H9 (cell line): ENCODE results near the gene ZBTB7A. TPM values are rescaled to one million over a fixed set of nuclear protein-coding genes. Genes with fewer than 3 reads are reported as not detected.

Source experiments
- DNase-seq: peaks from one replicate; pipeline ENCODE4 v3.0.0-alpha.2; 2017
- H2AFZ ChIP-seq: one replicate; pipeline ENCODE4 v1.6.1; 2013; ENCODE audit warnings: mild to moderate bottlenecking, low read length, control low read depth, moderate library complexity
- H2AK5ac ChIP-seq: 2 replicates; pipeline ENCODE4 v1.6.1; 2013; ENCODE audit warnings: low read length, control low read depth, mixed read lengths; ENCODE audit not compliant: insufficient read length
- H2BK120ac ChIP-seq: one replicate; pipeline ENCODE4 v1.6.1; 2013; ENCODE audit warnings: low read depth, mild to moderate bottlenecking, low read length, control low read depth, inconsistent platforms; ENCODE audit not compliant: poor library complexity, severe bottlenecking
- H2BK12ac ChIP-seq: 2 replicates; pipeline ENCODE4 v1.6.1; 2013; ENCODE audit warnings: low read length, control low read depth, mixed read lengths, low read depth; ENCODE audit not compliant: insufficient read length
- H2BK15ac ChIP-seq: 2 replicates; pipeline ENCODE4 v1.6.1; 2013; ENCODE audit warnings: low read depth, low read length, control low read depth
- H2BK20ac ChIP-seq: one replicate; pipeline ENCODE4 v1.6.1; 2013; ENCODE audit warnings: low read depth, mild to moderate bottlenecking, low read length, control low read depth, inconsistent platforms; ENCODE audit not compliant: poor library complexity, severe bottlenecking
- H2BK5ac ChIP-seq: 2 replicates; pipeline ENCODE4 v1.6.1; 2013; ENCODE audit warnings: low read length, control low read depth, mixed read lengths; ENCODE audit not compliant: insufficient read length
- H3K14ac ChIP-seq: 2 replicates; pipeline ENCODE4 v1.6.1; 2013; ENCODE audit warnings: low read length, control low read depth; ENCODE audit not compliant: insufficient read depth
- H3K18ac ChIP-seq: 2 replicates; pipeline ENCODE4 v1.6.1; 2013; ENCODE audit warnings: low read depth, mild to moderate bottlenecking, mixed read lengths, low read length, control low read depth; ENCODE audit not compliant: insufficient read length
- H3K23ac ChIP-seq: 2 replicates; pipeline ENCODE4 v1.6.1; 2013; ENCODE audit warnings: low read length, control low read depth, mixed read lengths, low read depth; ENCODE audit not compliant: insufficient read length
- H3K23me2 ChIP-seq: 2 replicates; pipeline ENCODE4 v1.6.1; 2013; ENCODE audit warnings: low read depth, mild to moderate bottlenecking, mixed read lengths, low read length, control low read depth; ENCODE audit not compliant: insufficient read length, poor library complexity, severe bottlenecking
- H3K27ac ChIP-seq: 2 replicates; pipeline ENCODE4 v1.5.1; 2013; ENCODE audit warnings: low read length, control low read depth, mixed read lengths, low read depth; ENCODE audit not compliant: insufficient read length
- H3K27me3 ChIP-seq: 2 replicates; pipeline ENCODE4 v1.6.1; 2013; ENCODE audit warnings: low read length, control low read depth, inconsistent platforms; ENCODE audit not compliant: insufficient read depth
- H3K4ac ChIP-seq: 2 replicates; pipeline ENCODE4 v1.6.1; 2013; ENCODE audit warnings: low read depth, mild to moderate bottlenecking, control low read depth, inconsistent platforms, low read length, moderate library complexity
- H3K4me1 ChIP-seq: 2 replicates; pipeline ENCODE4 v1.6.1; 2013; ENCODE audit warnings: low read length, control low read depth, inconsistent platforms; ENCODE audit not compliant: insufficient read depth
- H3K4me2 ChIP-seq: 2 replicates; pipeline ENCODE4 v1.6.1; 2013; ENCODE audit warnings: low read length, control low read depth, mixed read lengths; ENCODE audit not compliant: insufficient read length, insufficient read depth
- H3K56ac ChIP-seq: 2 replicates; pipeline ENCODE4 v1.6.1; 2013; ENCODE audit warnings: low read depth, mild to moderate bottlenecking, mixed read lengths, low read length, control low read depth; ENCODE audit not compliant: insufficient read length
- H3K79me1 ChIP-seq: 2 replicates; pipeline ENCODE4 v1.6.1; 2013; ENCODE audit warnings: low read depth, mild to moderate bottlenecking, moderate library complexity, low read length, control low read depth, inconsistent platforms; ENCODE audit not compliant: insufficient read depth, poor library complexity, severe bottlenecking
- H3K79me2 ChIP-seq: 2 replicates; pipeline ENCODE4 v1.6.1; 2013; ENCODE audit warnings: low read length, control low read depth, inconsistent platforms; ENCODE audit not compliant: insufficient read depth
- H3K9ac ChIP-seq: 2 replicates; pipeline ENCODE4 v1.6.1; 2013; ENCODE audit warnings: low read length, control low read depth, mixed read lengths; ENCODE audit not compliant: insufficient read length; ENCODE audit errors: extremely low read depth
- H3K9me3 ChIP-seq: one replicate; pipeline ENCODE4 v1.6.1; 2013; ENCODE audit warnings: low read depth, low read length, inconsistent platforms; ENCODE audit not compliant: control insufficient read depth
- H3T11ph ChIP-seq: one replicate; pipeline ENCODE4 v1.6.1; 2013; ENCODE audit warnings: mild to moderate bottlenecking, low read length, control low read depth, inconsistent platforms
- H4K20me1 ChIP-seq: one replicate; pipeline ENCODE4 v1.6.1; 2013; ENCODE audit not compliant: control insufficient read depth, insufficient read length, insufficient read depth
- H4K5ac ChIP-seq: 2 replicates; pipeline ENCODE4 v1.6.1; 2013; ENCODE audit warnings: low read depth, mild to moderate bottlenecking, mixed read lengths, low read length, control low read depth; ENCODE audit not compliant: insufficient read length
- H4K8ac ChIP-seq: replicated peaks from 2 replicates; pipeline ENCODE4 v1.6.1; 2013; ENCODE audit warnings: low read length, control low read depth, mixed read lengths, low read depth; ENCODE audit not compliant: insufficient read length
- H4K91ac ChIP-seq: 2 replicates; pipeline ENCODE4 v1.6.1; 2013; ENCODE audit warnings: low read depth, mild to moderate bottlenecking, moderate library complexity, mixed read lengths, low read length, control low read depth; ENCODE audit not compliant: insufficient read length
- H3K27ac Mint-ChIP-seq, 3 experiments: 2 replicates in 2 of 3; 3 replicates in 1 of 3; pipeline ENCODE4 v1.8.0; 2020 to 2021; ENCODE audit warnings: mixed read lengths in 3 of 3, mild to moderate bottlenecking in 1 of 3, moderate library complexity in 1 of 3
- H3K27me3 Mint-ChIP-seq: 2 replicates; pipeline ENCODE4 v1.8.0; 2021; ENCODE audit warnings: low read depth, mild to moderate bottlenecking, moderate library complexity, mixed read lengths
- H3K36me3 Mint-ChIP-seq, 3 experiments: 2 replicates in 2 of 3; 3 replicates in 1 of 3; pipeline ENCODE4 v1.8.0; 2020 to 2021; ENCODE audit warnings: low read depth in 3 of 3, mixed read lengths in 3 of 3; ENCODE audit not compliant: insufficient read depth in 1 of 3
- H3K4me1 Mint-ChIP-seq, 2 experiments: 2 replicates each; pipeline ENCODE4 v1.8.0; 2020; ENCODE audit warnings: mixed read lengths in 2 of 2
- H3K4me3 Mint-ChIP-seq, 2 experiments: 2 replicates in 1 of 2; 3 replicates in 1 of 2; pipeline ENCODE4 v1.8.0; 2020 to 2021; ENCODE audit warnings: mild to moderate bottlenecking in 2 of 2, mixed read lengths in 2 of 2, moderate library complexity in 1 of 2
- H3K9me3 Mint-ChIP-seq, 2 experiments: 2 replicates in 1 of 2; 3 replicates in 1 of 2; pipeline ENCODE4 v1.8.0; 2020; ENCODE audit warnings: mild to moderate bottlenecking in 2 of 2, mixed read lengths in 2 of 2, moderate library complexity in 1 of 2
- CTCF ChIP-seq: fragments of 200-600 bp; sonication (generic); conservative IDR thresholded peaks from 3 replicates; pipeline ENCODE4 v1.8.0; 2021; ENCODE audit warnings: antibody characterized with exemption, mild to moderate bottlenecking
- WGBS: extraction: QIAGEN DNeasy Blood & Tissue Kit; methylation state at CpG from one replicate; pipeline ENCODE4 v1.1.7; 2013; ENCODE audit warnings: missing lambda C conversion rate, low lambda C conversion rate, mixed read lengths; ENCODE audit not compliant: insufficient read length; ENCODE audit errors: extremely low coverage; 5-methylcytosine and 5-hydroxymethylcytosine counted together
- total RNA-seq: library from RNA; stranded (reverse); gene quantifications from 2 replicates; pipeline ENCODE4 v1.2.1, GENCODE V29; 2021

ZBTB7A gene
- total RNA-seq, 1 experiment from 2014 or later: 24.9 TPM

- Histone ChIP-seq H4K8ac (no peak overlapping the region), H2BK20ac (no peak overlapping the region), H3K9ac (no peak overlapping the region), H4K5ac (no peak overlapping the region), H2AFZ (no peak overlapping the region), H3K23me2 (no peaks in the 10 kb centered on the region), H2AK5ac (no peak overlapping the region), H3K79me1 (no peaks in the 10 kb centered on the region), H3K23ac (no peak overlapping the region), H3T11ph (no peak overlapping the region), H3K79me2 (no peaks in the 10 kb centered on the region), H3K9me3 (no peaks in the 10 kb centered on the region), H3K4me1 (no peaks in the 10 kb centered on the region), H3K27me3 (no peaks in the 10 kb centered on the region), H2BK12ac (no peak overlapping the region), H2BK15ac (no peak overlapping the region), H4K91ac (no peak overlapping the region), H3K4me2 (no peak overlapping the region), H3K4ac (no peak overlapping the region), H4K20me1 (peaks cover 3% of the 10 kb centered on the region), H3K18ac (no peak overlapping the region), H2BK5ac (no peak overlapping the region), H3K14ac (no peak overlapping the region), H3K56ac (no peak overlapping the region), H2BK120ac (no peak overlapping the region), H3K27ac (no peak overlapping the region)
- Mint-ChIP-seq H3K4me1 (no peaks in the 10 kb centered on the region), H3K4me3 (no peak overlapping the region), H3K27ac (peak overlapping the region in 1 of 3 experiments; percentile 72; a peak in 1 of 7 replicates), H3K9me3 (no peaks in the 10 kb centered on the region), H3K27me3 (no peaks in the 10 kb centered on the region), H3K36me3 (peaks cover 22 to 62% (median 45%) of the 10 kb centered on the region in 3 experiments)
- no peak for TF ChIP-seq CTCF
- DNase-seq: no peak
- WGBS: no CpG with 5 or more reads among the region's 38 CpGs
Observed at GRCh38 chr19:4099041-4099764, 32.5 kb upstream of the ZBTB7A start.
